PC-9 (cell line): ENCODE measurements around the gene LEFTY1. TPM values are rescaled to one million over a fixed set of nuclear protein-coding genes. Genes with fewer than 3 reads are reported as not detected.

Source experiments
- BruUV-seq: library from RNA; stranded (reverse); fragments of 400-500 nt; replicated peaks from 2 replicates; lab custom pipeline; 2021; lab: Mats Ljungman, UMichigan
- CTCF ChIA-PET: fragments of 300-600 bp; sonication (Branson Sonifier 250); formaldehyde crosslinking; loops from one replicate; lab custom pipeline; 2022; ENCODE audit warnings: antibody characterized with exemption; lab: Charles Lee
- POLR2A ChIA-PET: fragments of 300-600 bp; sonication (Branson Sonifier 250); formaldehyde crosslinking; loops from one replicate; lab custom pipeline; 2022; ENCODE audit warnings: antibody characterized with exemption; ENCODE audit not compliant: unreplicated experiment; lab: Charles Lee
- DNase-seq, 2 experiments: peaks; one replicate each; pipeline versions ENCODE4 v3.0.0 to v3.0.0-alpha.2; 2015 to 2022; ENCODE audit warnings: mixed read lengths in 1 of 2
- H2AFZ ChIP-seq: fragments of 200-600 bp; sonication (generic); 2 replicates; pipeline ENCODE4 v1.8.1; 2017; ENCODE audit warnings: antibody characterized with exemption
- H3F3A ChIP-seq: fragments of 200-600 bp; sonication (generic); 2 replicates; pipeline ENCODE4 v1.8.1; 2017; ENCODE audit warnings: antibody characterized with exemption, mild to moderate bottlenecking, low read depth; ENCODE audit not compliant: insufficient read depth
- H3K27ac ChIP-seq: fragments of 200-600 bp; sonication (generic); 2 replicates; pipeline ENCODE4 v1.6.1; 2016; ENCODE audit warnings: mixed run types
- H3K27me3 ChIP-seq: fragments of 200-600 bp; sonication (generic); 2 replicates; pipeline ENCODE4 v1.6.1; 2016; ENCODE audit warnings: low read depth, mixed run types; ENCODE audit not compliant: insufficient read depth
- H3K36me3 ChIP-seq: fragments of 200-600 bp; sonication (generic); 2 replicates; pipeline ENCODE4 v1.6.1; 2016; ENCODE audit warnings: low read depth, mixed run types
- H3K4me1 ChIP-seq: fragments of 200-600 bp; sonication (generic); replicated peaks from 2 replicates; pipeline ENCODE4 v1.6.1; 2016; ENCODE audit warnings: mixed run types; ENCODE audit not compliant: insufficient read depth
- H3K4me2 ChIP-seq: fragments of 200-600 bp; sonication (generic); 2 replicates; pipeline ENCODE4 v1.6.1; 2017; ENCODE audit warnings: mixed run types
- H3K4me3 ChIP-seq: fragments of 200-600 bp; sonication (generic); 2 replicates; pipeline ENCODE4 v1.6.1; 2016; ENCODE audit warnings: mixed run types
- H3K79me2 ChIP-seq: fragments of 200-600 bp; sonication (generic); 2 replicates; pipeline ENCODE4 v1.6.1; 2017; ENCODE audit warnings: low read depth, mixed run types
- H3K9me2 ChIP-seq: fragments of 200-600 bp; sonication (generic); 2 replicates; pipeline ENCODE4 v1.8.1; 2017; ENCODE audit warnings: mild to moderate bottlenecking; ENCODE audit not compliant: insufficient read depth
- H3K9me3 ChIP-seq: fragments of 200-600 bp; sonication (generic); 2 replicates; pipeline ENCODE4 v1.8.1; 2016; ENCODE audit warnings: low read depth; ENCODE audit not compliant: insufficient read depth
- H4K20me1 ChIP-seq: fragments of 200-600 bp; sonication (generic); 2 replicates; pipeline ENCODE4 v1.8.1; 2017; ENCODE audit not compliant: insufficient read depth
- EZH2 ChIP-seq: fragments of 200-600 bp; sonication (generic); IDR thresholded peaks from 2 replicates; pipeline ENCODE4 v1.8.0; 2017; ENCODE audit warnings: antibody characterized with exemption, low read depth
- intact Hi-C: fragments of 100-400 bp; cut with micrococcal nuclease; formaldehyde crosslinking; loops from one replicate; pipeline ENCODE4 v1.10.0; 2022; ENCODE audit not compliant: unreplicated experiment
- total RNA-seq: library from RNA; stranded (reverse); gene quantifications from 2 replicates; pipeline ENCODE4 v1.2.3, GENCODE V29; 2021
- TF ChIP-seq, protein P1 (sequence below): fragments of 200-600 bp; sonication (generic); conservative IDR thresholded peaks from 2 replicates; pipeline ENCODE4 v1.6.1; 2017; ENCODE audit warnings: mixed run types, antibody characterized with exemption, mild to moderate bottlenecking, moderate library complexity

The LEFTY1 gene
- total RNA-seq, 1 experiment from 2014 or later: not detected

- Histone ChIP-seq H3K4me3 (no peak overlapping the region), H3K79me2 (no peaks in the 10 kb centered on the region), H3K9me2 (no peaks in the 10 kb centered on the region), H4K20me1 (no peaks in the 10 kb centered on the region), H3F3A (peaks cover 6% of the 10 kb centered on the region), H2AFZ (no peak overlapping the region), H3K27ac (no peak overlapping the region), H3K9me3 (no peaks in the 10 kb centered on the region), H3K4me1 (no peaks in the 10 kb centered on the region), H3K27me3 (no peaks in the 10 kb centered on the region), H3K4me2 (no peak overlapping the region), H3K36me3 (peaks cover 25% of the 10 kb centered on the region; the same call in 1 of the 2 replicates)
- ChIA-PET POLR2A (no interaction called here), CTCF (no interaction called here)
- DNase-seq: no peak
- no TSS peak for BruUV-seq
- intact Hi-C loops: no loop called here
- TF ChIP-seq, protein P1, sequence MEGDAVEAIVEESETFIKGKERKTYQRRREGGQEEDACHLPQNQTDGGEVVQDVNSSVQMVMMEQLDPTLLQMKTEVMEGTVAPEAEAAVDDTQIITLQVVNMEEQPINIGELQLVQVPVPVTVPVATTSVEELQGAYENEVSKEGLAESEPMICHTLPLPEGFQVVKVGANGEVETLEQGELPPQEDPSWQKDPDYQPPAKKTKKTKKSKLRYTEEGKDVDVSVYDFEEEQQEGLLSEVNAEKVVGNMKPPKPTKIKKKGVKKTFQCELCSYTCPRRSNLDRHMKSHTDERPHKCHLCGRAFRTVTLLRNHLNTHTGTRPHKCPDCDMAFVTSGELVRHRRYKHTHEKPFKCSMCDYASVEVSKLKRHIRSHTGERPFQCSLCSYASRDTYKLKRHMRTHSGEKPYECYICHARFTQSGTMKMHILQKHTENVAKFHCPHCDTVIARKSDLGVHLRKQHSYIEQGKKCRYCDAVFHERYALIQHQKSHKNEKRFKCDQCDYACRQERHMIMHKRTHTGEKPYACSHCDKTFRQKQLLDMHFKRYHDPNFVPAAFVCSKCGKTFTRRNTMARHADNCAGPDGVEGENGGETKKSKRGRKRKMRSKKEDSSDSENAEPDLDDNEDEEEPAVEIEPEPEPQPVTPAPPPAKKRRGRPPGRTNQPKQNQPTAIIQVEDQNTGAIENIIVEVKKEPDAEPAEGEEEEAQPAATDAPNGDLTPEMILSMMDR: no peak
- TF ChIP-seq EZH2: no peak
These were observed 29.8 kb downstream of the LEFTY1 start for GRCh38 chr1:225859151-225859550.

- Histone ChIP-seq H3K79me2 (no peaks in the 10 kb centered on the region), H3K4me2 (no peak overlapping the region), H2AFZ (no peak overlapping the region), H3K4me3 (no peak overlapping the region), H4K20me1 (no peaks in the 10 kb centered on the region), H3K4me1 (no peaks in the 10 kb centered on the region), H3K27me3 (no peaks in the 10 kb centered on the region), H3F3A (peaks cover 11% of the 10 kb centered on the region; the same call in 1 of the 2 replicates), H3K36me3 (peaks cover 24% of the 10 kb centered on the region; the same call in 1 of the 2 replicates), H3K27ac (no peak overlapping the region), H3K9me2 (no peaks in the 10 kb centered on the region), H3K9me3 (no peaks in the 10 kb centered on the region)
- ChIA-PET CTCF (interaction anchor here (0.5 to 0.6 kb wide), 2 partner anchors 172 to 420 kb away, joined by 4 read pairs; no protein-coding TSS in a partner anchor), POLR2A (interaction anchor here (0.9 kb wide), 1 partner anchor 24 kb away, joined by 8 read pairs; no protein-coding TSS in a partner anchor)
- intact Hi-C loops: no loop called here
- no TSS peak for BruUV-seq
- TF ChIP-seq, protein P1: no peak
- no peak for TF ChIP-seq EZH2
- DNase-seq: no peak
These were observed 31.7 kb downstream of the LEFTY1 start for GRCh38 chr1:225857256-225857655.

DNA sequence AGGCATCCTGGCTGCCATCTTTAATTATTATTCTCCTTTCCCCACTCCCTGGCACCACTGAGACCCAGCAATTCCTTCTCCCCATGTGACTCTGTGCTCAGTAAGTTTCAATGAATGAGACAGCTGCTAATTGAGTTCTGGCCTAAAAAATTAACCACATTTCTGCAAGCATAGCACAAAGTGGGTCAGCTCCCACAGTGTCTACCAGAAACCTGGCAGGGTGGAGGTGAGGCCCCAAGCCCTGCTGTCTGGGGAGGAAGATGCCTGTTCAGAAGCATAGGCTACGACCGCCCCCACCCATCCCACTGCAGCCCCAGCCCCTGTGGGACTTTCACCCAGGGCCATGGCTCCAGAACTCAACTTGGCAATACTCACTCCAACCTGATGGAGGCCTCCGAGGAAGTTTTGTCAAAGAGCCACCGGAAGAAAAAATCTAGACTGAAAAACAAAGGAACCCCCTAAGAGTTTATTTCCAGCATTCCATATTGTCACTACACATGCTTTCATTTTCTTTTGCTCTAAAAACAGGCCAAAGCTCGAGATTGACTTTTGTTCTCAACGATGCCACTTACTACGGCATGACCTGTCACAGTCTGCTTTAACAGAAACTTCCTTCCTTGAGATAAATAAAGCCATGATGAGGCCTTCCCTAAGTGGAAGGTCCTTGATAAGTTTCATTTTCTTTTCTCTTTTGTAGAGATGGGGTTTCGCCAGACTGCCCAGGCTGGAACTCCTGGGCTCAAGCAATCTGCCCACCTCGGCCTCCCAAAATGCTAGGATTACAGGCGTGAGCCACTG is 33.2 kb downstream of the LEFTY1 start:
- ChIA-PET POLR2A (interaction anchor here (0.6 to 0.7 kb wide), 3 partner anchors 61 to 135 kb away, joined by 3 read pairs; no protein-coding TSS in a partner anchor), CTCF (no interaction called here)
- no peak for DNase-seq
- Histone ChIP-seq H3K4me3 (no peak overlapping the region), H4K20me1 (no peaks in the 10 kb centered on the region), H3K4me1 (no peaks in the 10 kb centered on the region), H3K9me2 (no peaks in the 10 kb centered on the region), H3K36me3 (peaks cover 15% of the 10 kb centered on the region; the same call in 1 of the 2 replicates), H3K27me3 (no peaks in the 10 kb centered on the region), H2AFZ (no peak overlapping the region), H3K4me2 (no peak overlapping the region), H3K79me2 (no peaks in the 10 kb centered on the region), H3K27ac (no peak overlapping the region), H3F3A (peaks cover 21% of the 10 kb centered on the region; the same call in 1 of the 2 replicates), H3K9me3 (no peaks in the 10 kb centered on the region)
- TF ChIP-seq, protein P1: no peak
- no peak for TF ChIP-seq EZH2
- intact Hi-C loops: no loop called here
- no TSS peak for BruUV-seq
